HCT116 (cell line): ENCODE data around the gene RSPO4. TPM values are rescaled to one million over a fixed set of nuclear protein-coding genes. Genes with fewer than 3 reads are reported as not detected.

Experiments used
- ATAC-seq: fragments of 200-7000 bp; cut with Tn5 transposase; 2 replicates; pipeline ENCODE4 v1.9.1; 2020; ENCODE audit warnings: mild to moderate bottlenecking, moderate library complexity
- BruUV-seq: library from RNA; stranded (reverse); fragments of 400-500 nt; replicated peaks from 2 replicates; lab custom pipeline; 2021; lab: Mats Ljungman, UMichigan
- CTCF ChIA-PET: fragments of 300-600 bp; sonication (Branson Sonifier 250); formaldehyde crosslinking; loops from one replicate; lab custom pipeline; 2021; ENCODE audit warnings: antibody characterized with exemption; lab: Charles Lee
- POLR2A ChIA-PET: fragments of 300-600, 350-600 bp; sonication (Branson Sonifier 250); formaldehyde crosslinking; loops from one replicate; lab custom pipeline; 2021; ENCODE audit warnings: antibody characterized with exemption; lab: Charles Lee
- RAD21 ChIA-PET, 2 experiments: fragments of 300-600 bp; sonication (Branson Sonifier 250); formaldehyde crosslinking; loops; one replicate each; lab custom pipeline; 2023; ENCODE audit warnings: low total read pairs in 2 of 2; ENCODE audit not compliant: uncharacterized antibody in 2 of 2, unreplicated experiment in 2 of 2, low non-redundant PET in 1 of 2; lab: Charles Lee
- DNase-seq: peaks from one replicate; pipeline ENCODE4 v3.0.0-alpha.2; 2010; ENCODE audit warnings: low read depth, low spot score
- H2AFZ ChIP-seq: fragments of 200-600 bp; shearing (Covaris generic), sonication (generic); 2 replicates; pipeline ENCODE4 v1.6.1; 2017; ENCODE audit warnings: low read depth, mixed run types, mixed read lengths, antibody characterized with exemption, low read length; ENCODE audit not compliant: poor library complexity, severe bottlenecking
- H3K27ac ChIP-seq: 2 replicates; pipeline ENCODE4 v1.5.1; 2012; ENCODE audit warnings: low read depth, low read length
- H3K27me3 ChIP-seq: fragments of 200-600 bp; sonication (generic); 2 replicates; pipeline ENCODE4 v1.6.1; 2016; ENCODE audit warnings: mixed run types, low read length, mixed read lengths; ENCODE audit not compliant: insufficient read depth
- H3K36me3 ChIP-seq, 2 experiments: fragments of 200-500 bp in 1 of 2; fragments of 200-600 bp in 1 of 2; sonication (Bioruptor generic) in 1 of 2; sonication (generic) in 1 of 2; 2 replicates each; pipeline versions ENCODE4 v1.5.1 to v1.6.1; 2014 to 2016; ENCODE audit warnings: low read length in 2 of 2, inconsistent platforms in 1 of 2, mixed read lengths in 1 of 2, mixed run types in 1 of 2; ENCODE audit not compliant: insufficient read depth in 2 of 2, control insufficient read depth in 1 of 2
- H3K4me1 ChIP-seq, 2 experiments: fragments of 200-600 bp in 1 of 2; sonication (generic) in 1 of 2; 2 replicates each; pipeline versions ENCODE4 v1.5.1 to v1.6.1; 2012 to 2017; ENCODE audit warnings: low read length in 2 of 2, inconsistent platforms in 1 of 2, mild to moderate bottlenecking in 1 of 2, mixed read lengths in 1 of 2, mixed run types in 1 of 2, moderate library complexity in 1 of 2; ENCODE audit not compliant: insufficient read depth in 2 of 2, control insufficient read depth in 1 of 2
- H3K4me2 ChIP-seq: fragments of 200-600 bp; sonication (generic); 2 replicates; pipeline ENCODE4 v1.6.1; 2017; ENCODE audit warnings: mixed run types, low read length, mixed read lengths
- H3K4me3 ChIP-seq, 2 experiments: fragments of 200-600 bp in 1 of 2; sonication (generic) in 1 of 2; replicated peaks in 1 of 2; 2 replicates each; pipeline ENCODE4 v1.5.1; 2011 to 2016; ENCODE audit warnings: low read length in 2 of 2, control low read depth in 1 of 2, low read depth in 1 of 2, mild to moderate bottlenecking in 1 of 2, mixed read lengths in 1 of 2, mixed run types in 1 of 2
- H3K79me2 ChIP-seq: fragments of 200-600 bp; sonication (generic); 2 replicates; pipeline ENCODE4 v1.6.1; 2017; ENCODE audit warnings: mild to moderate bottlenecking, mixed run types, low read length, moderate library complexity, mixed read lengths; ENCODE audit not compliant: insufficient read depth
- H3K9ac ChIP-seq: fragments of 200-600 bp; sonication (generic); 2 replicates; pipeline ENCODE4 v1.6.1; 2016; ENCODE audit warnings: low read length, mixed read lengths
- H3K9me2 ChIP-seq: fragments of 200-600 bp; sonication (generic), shearing (Covaris generic); 2 replicates; pipeline ENCODE4 v1.6.1; 2017; ENCODE audit warnings: mixed run types, mild to moderate bottlenecking, moderate library complexity; ENCODE audit not compliant: insufficient read depth
- H3K9me3 ChIP-seq, 2 experiments: fragments of 200-500 bp in 1 of 2; fragments of 200-600 bp in 1 of 2; sonication (Bioruptor generic) in 1 of 2; sonication (generic) in 1 of 2; 2 replicates each; pipeline ENCODE4 v1.6.1; 2014 to 2017; ENCODE audit warnings: low read length in 2 of 2, mixed read lengths in 2 of 2, inconsistent platforms in 1 of 2, low read depth in 1 of 2, mild to moderate bottlenecking in 1 of 2, mixed run types in 1 of 2, moderate library complexity in 1 of 2; ENCODE audit not compliant: control insufficient read depth in 1 of 2, insufficient read depth in 1 of 2
- H4K20me1 ChIP-seq: fragments of 200-600 bp; sonication (generic), shearing (Covaris generic); 2 replicates; pipeline ENCODE4 v1.6.1; 2017; ENCODE audit warnings: mixed run types, mild to moderate bottlenecking, moderate library complexity; ENCODE audit not compliant: insufficient read depth
- CBX3 ChIP-seq: IDR thresholded peaks from 2 replicates; pipeline ENCODE4 v1.6.1; 2012; ENCODE audit warnings: low read depth
- FOSL1 ChIP-seq: IDR thresholded peaks from 2 replicates; pipeline ENCODE4 v1.6.1; 2012; ENCODE audit warnings: low read depth
- MAX ChIP-seq: IDR thresholded peaks from 2 replicates; pipeline ENCODE4 v1.6.1; 2012
- POLR2A ChIP-seq: IDR thresholded peaks from 2 replicates; pipeline ENCODE4 v1.7.0; 2011; ENCODE audit warnings: borderline replicate concordance; ENCODE audit not compliant: insufficient read depth, insufficient read length; ENCODE audit errors: extremely low read depth
- SP1 ChIP-seq: IDR thresholded peaks from 2 replicates; pipeline ENCODE4 v1.6.1; 2012; ENCODE audit warnings: low read depth
- TCF7L2 ChIP-seq: IDR thresholded peaks from 2 replicates; pipeline ENCODE4 v1.7.0; 2011; ENCODE audit warnings: borderline replicate concordance, inconsistent platforms; ENCODE audit not compliant: insufficient read depth, insufficient read length; ENCODE audit errors: extremely low read depth
- YY1 ChIP-seq: IDR thresholded peaks from 2 replicates; pipeline ENCODE4 v1.6.1; 2011; ENCODE audit warnings: low read length, low read depth, moderate library complexity, mild to moderate bottlenecking; ENCODE audit not compliant: insufficient replicate concordance; ENCODE audit errors: extremely low read depth
- ZFX ChIP-seq: fragments of 450-650 bp; IDR thresholded peaks from 2 replicates; pipeline ENCODE4 v1.6.1; 2017
- ZNF274 ChIP-seq: fragments of 200-500 bp; sonication (Bioruptor generic); IDR thresholded peaks from 2 replicates; pipeline ENCODE4 v1.6.1; 2014; ENCODE audit warnings: mild to moderate bottlenecking, low read depth, low read length, inconsistent platforms
- intact Hi-C: fragments of 100-400 bp; cut with micrococcal nuclease; formaldehyde crosslinking; loops from 2 replicates; pipeline ENCODE4 v1.10.0; 2022
- total RNA-seq: library from RNA; stranded (reverse); gene quantifications from one replicate; pipeline ENCODE4 v1.2.1, GENCODE V29; 2021; ENCODE audit not compliant: unreplicated experiment
- TF ChIP-seq, protein P1 (sequence below): IDR thresholded peaks from 2 replicates; pipeline ENCODE4 v1.6.1; 2011; ENCODE audit warnings: mild to moderate bottlenecking, low read length, moderate library complexity; ENCODE audit not compliant: insufficient replicate concordance; ENCODE audit errors: extremely low read depth

The RSPO4 gene
- total RNA-seq, 1 experiment from 2014 or later: 0.84 TPM

- CTCF ChIA-PET: no interaction called here
- Histone ChIP-seq H3K4me2 (no peak overlapping the region), H3K9me3 (no peaks in the 10 kb centered on the region), H3K27ac (no peak overlapping the region), H3K27me3 (no peaks in the 10 kb centered on the region), H3K79me2 (no peaks in the 10 kb centered on the region), H3K9ac (no peak overlapping the region), H3K9me2 (no peaks in the 10 kb centered on the region), H4K20me1 (no peaks in the 10 kb centered on the region), H3K36me3 (no peaks in the 10 kb centered on the region), H3K4me3 (no peak overlapping the region), H3K4me1 (peaks cover 0 to 17% of the 10 kb centered on the region in 2 experiments; a peak in 1 of 4 replicates), H2AFZ (no peak overlapping the region)
- RAD21 ChIA-PET: no interaction called here
- ATAC-seq: no peak
- no peak for DNase-seq
- POLR2A ChIA-PET: no interaction called here
- no TSS peak for BruUV-seq
- TF ChIP-seq ZFX: no peak
- intact Hi-C loops: loop anchor here (10.0 kb wide), 2 partner anchors 135 to 245 kb away; no protein-coding TSS in a partner anchor
Observed at GRCh38 chr20:969868-970267, 32.2 kb downstream of the RSPO4 start.

DNA sequence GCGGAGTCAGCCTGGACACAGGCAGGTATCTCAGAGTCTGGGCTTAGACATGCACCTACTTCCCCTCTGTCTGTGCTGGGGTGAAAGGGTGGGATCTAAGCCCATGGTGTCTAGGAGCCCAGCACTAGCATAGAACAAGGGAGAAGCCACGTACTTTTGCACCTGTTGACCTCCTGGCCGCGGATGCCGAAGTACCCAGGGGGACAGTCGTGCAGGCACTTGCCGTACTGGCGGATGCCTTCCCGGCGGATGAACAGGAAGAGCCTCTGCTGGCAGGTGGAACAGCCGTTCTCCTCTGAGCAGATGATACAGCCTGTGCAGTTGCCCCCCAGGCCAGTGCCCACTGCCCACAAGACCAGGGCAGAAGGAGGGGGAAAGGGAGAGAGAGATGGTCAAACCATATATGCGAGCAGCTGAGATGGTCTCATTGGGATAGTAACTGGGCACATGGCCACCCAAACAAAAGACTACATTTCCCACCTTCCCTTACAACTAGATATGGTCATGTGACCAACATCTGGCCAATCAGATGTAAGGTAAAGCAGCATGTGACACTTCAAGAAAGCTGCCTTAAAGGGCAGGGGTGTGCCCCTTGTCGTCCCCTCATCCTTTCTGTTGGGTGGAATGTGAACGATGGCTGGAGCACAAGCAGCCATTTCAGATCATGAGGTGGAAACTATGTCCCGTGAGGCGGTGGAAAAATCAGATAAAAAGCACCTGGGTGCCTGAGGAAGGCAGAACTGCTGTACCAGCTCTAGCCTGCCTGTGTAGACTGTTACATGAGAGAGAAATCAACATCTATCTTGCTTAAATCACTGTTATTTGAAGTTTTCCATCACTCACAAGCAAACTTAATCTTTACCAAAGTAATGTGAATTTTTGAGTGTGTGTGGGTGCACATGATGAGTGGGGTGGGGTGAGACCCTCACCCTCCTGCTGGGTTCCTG lies 34.0 kb downstream of the RSPO4 start:
- Histone ChIP-seq H3K4me1 (peaks cover 0 to 10% of the 10 kb centered on the region in 2 experiments; a peak in 1 of 4 replicates), H2AFZ (no peak overlapping the region), H3K4me3 (no peak overlapping the region), H3K36me3 (no peaks in the 10 kb centered on the region), H3K9me2 (no peaks in the 10 kb centered on the region), H3K27ac (no peak overlapping the region), H3K9me3 (no peaks in the 10 kb centered on the region), H3K79me2 (no peaks in the 10 kb centered on the region), H4K20me1 (no peaks in the 10 kb centered on the region), H3K27me3 (no peaks in the 10 kb centered on the region), H3K4me2 (peak overlapping the region; percentile 40), H3K9ac (no peak overlapping the region)
- peak; percentile 91 for DNase-seq
- POLR2A ChIA-PET: interaction anchor here (1.1 kb wide), 1 partner anchor 10 kb away, joined by 4 read pairs; no protein-coding TSS in a partner anchor
- intact Hi-C loops: no loop called here
- ATAC-seq: peak; percentile 90
- RAD21 ChIA-PET: no interaction called here
- no TSS peak for BruUV-seq
- TF ChIP-seq YY1 (peak; percentile 72), SP1 (peak; percentile 97), MAX (peak; percentile 88), TCF7L2 (peak; percentile 65), CBX3 (no peak), ZNF274 (no peak), POLR2A (no peak), FOSL1 (no peak)
- TF ChIP-seq, protein P1, sequence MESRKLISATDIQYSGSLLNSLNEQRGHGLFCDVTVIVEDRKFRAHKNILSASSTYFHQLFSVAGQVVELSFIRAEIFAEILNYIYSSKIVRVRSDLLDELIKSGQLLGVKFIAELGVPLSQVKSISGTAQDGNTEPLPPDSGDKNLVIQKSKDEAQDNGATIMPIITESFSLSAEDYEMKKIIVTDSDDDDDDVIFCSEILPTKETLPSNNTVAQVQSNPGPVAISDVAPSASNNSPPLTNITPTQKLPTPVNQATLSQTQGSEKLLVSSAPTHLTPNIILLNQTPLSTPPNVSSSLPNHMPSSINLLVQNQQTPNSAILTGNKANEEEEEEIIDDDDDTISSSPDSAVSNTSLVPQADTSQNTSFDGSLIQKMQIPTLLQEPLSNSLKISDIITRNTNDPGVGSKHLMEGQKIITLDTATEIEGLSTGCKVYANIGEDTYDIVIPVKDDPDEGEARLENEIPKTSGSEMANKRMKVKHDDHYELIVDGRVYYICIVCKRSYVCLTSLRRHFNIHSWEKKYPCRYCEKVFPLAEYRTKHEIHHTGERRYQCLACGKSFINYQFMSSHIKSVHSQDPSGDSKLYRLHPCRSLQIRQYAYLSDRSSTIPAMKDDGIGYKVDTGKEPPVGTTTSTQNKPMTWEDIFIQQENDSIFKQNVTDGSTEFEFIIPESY: no peak
- CTCF ChIA-PET: interaction anchor here (0.9 to 1.3 kb wide), 3 partner anchors 10 to 153 kb away, joined by 3 to 7 read pairs (median 4); no protein-coding TSS in a partner anchor
